IPS DF 4.7 (cell line): ENCODE results near the gene PCDHB9.
"Not testable (repeated sequence)": the region's sequence is repeated elsewhere in the genome, so short reads cannot be mapped to it uniquely, and the experiment has no call there.

Source experiments
- DNase-seq: peaks from one replicate; pipeline ENCODE4 v3.0.0-alpha.2; 2013; ENCODE audit warnings: low spot score; ENCODE audit errors: extremely low read depth

PCDHB9 gene

DNA sequence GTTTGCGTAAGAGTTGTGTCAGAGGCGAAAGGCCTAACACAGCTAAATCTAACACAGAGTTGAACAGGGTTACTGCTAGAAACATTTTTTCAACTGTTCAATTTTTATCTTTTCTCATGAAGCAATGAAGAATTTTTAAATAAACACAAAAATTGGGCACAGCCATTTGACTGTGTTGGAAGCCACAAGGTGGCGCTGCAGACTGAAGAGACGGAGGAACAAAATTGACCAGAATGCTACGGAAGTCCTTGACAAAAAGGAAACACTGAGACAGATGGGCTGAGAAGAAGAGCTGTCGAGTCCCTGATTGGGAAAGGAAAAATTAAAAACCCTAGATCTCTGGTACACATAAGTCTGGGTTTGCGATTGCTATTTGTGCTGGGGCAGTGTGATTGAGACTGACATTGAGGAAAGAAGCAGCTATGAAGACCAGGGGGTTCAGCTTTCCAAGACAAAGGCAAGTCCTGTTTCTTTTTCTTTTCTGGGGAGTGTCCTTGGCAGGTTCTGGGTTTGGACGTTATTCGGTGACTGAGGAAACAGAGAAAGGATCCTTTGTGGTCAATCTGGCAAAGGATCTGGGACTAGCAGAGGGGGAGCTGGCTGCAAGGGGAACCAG, at the start of gene PCDHB9:
Gene PCDHB9 (plus strand): TSS at position 265 of the 616 bp plus-strand sequence. CDS start 158 bp downstream, at position 423.
- DNase-seq: no peak

DNA sequence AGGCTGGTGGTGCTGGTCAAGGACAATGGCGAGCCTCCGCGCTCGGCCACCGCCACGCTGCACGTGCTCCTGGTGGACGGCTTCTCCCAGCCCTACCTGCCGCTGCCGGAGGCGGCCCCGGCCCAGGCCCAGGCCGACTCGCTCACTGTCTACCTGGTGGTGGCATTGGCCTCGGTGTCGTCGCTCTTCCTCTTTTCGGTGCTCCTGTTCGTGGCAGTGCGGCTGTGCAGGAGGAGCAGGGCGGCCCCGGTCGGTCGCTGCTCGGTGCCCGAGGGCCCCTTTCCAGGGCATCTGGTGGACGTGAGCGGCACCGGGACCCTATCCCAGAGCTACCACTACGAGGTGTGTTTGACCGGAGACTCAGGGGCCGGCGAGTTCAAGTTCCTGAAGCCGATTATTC, 49.6 kb upstream of the PCDHB9 start:
- not testable (repeated sequence) for DNase-seq

DNA sequence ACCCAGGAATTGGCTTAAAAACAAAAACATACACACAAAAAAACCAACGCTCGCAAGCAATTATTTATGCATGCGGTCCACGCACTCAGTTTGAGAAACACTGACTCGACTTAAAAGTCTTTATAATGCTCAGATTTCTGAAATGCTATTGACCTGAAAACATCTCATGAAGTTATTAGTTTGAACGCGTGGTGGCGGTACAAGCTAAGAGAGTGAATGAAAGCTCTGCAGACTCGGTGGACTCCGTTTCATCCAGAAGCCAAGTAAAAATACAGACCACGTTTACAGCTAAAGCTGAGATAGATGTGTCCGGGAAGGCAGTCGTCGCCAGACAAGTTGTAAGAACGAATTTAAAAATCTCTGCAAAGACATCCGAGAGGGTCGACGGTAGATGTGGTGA, 37.1 kb upstream of the PCDHB9 start, which contains the start of gene PCDHB6:
Gene PCDHB6 (plus strand): TSS at position 246 of the 400 bp plus-strand sequence. CDS start 201 bp downstream, outside the sequence.
- no peak for DNase-seq

DNA sequence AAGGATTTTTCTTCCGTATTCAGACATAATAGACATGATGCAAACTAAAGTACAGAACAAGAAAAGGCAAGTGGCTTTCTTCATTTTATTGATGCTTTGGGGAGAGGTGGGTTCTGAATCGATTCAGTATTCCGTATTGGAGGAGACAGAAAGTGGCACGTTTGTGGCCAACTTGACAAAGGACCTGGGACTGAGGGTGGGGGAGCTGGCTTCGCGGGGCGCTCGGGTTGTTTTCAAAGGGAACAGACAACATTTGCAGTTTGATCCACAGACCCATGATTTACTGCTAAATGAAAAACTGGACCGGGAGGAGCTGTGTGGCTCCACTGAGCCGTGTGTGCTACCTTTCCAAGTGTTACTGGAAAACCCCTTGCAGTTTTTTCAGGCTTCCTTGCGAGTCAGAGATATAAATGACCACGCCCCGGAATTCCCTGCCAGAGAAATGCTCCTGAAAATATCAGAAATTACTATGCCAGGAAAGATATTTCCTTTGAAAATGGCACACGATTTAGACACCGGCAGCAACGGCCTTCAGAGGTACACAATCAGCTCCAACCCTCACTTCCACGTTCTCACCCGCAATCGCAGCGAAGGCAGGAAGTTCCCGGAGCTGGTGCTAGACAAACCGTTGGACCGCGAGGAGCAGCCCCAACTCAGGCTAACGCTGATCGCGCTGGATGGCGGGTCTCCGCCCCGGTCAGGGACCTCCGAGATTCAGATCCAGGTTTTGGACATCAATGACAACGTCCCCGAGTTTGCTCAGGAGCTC, 36.6 kb upstream of the PCDHB9 start:
- no peak for DNase-seq

DNA sequence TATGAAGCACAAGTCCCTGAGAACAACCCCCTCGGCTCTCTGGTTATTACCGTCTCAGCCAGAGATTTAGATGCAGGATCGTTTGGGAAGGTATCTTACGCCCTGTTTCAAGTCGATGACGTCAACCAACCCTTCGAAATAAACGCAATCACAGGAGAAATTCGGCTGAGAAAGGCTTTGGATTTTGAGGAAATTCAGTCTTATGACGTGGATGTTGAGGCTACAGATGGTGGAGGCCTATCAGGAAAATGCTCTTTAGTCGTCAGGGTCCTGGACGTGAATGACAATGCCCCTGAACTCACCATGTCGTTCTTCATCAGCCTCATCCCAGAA, 36.0 kb upstream of the PCDHB9 start:
- no peak for DNase-seq

DNA sequence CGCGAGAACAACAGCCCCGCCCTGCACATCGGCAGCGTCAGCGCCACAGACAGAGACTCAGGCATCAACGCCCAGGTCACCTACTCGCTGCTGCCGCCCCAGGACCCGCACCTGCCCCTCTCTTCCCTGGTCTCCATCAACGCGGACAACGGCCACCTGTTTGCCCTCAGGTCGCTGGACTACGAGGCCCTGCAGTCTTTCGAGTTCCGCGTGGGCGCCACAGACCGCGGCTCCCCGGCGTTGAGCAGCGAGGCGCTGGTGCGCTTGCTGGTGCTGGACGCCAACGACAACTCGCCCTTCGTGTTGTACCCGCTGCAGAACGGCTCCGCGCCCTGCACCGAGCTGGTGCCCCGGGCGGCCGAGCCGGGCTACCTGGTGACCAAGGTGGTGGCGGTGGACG, 35.3 kb upstream of the PCDHB9 start:
- not testable (repeated sequence) for DNase-seq

DNA sequence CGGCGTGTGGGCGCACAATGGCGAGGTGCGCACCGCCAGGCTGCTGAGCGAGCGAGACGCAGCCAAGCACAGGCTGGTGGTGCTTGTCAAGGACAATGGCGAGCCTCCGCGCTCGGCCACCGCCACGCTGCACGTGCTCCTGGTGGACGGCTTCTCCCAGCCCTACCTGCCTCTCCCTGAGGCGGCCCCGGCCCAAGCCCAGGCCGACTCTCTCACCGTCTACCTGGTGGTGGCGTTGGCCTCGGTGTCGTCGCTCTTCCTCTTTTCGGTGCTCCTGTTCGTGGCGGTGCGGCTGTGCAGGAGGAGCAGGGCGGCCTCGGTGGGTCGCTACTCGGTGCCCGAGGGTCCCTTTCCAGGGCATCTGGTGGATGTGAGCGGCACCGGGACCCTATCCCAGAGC, 34.9 kb upstream of the PCDHB9 start:
- DNase-seq: not testable (repeated sequence)

DNA sequence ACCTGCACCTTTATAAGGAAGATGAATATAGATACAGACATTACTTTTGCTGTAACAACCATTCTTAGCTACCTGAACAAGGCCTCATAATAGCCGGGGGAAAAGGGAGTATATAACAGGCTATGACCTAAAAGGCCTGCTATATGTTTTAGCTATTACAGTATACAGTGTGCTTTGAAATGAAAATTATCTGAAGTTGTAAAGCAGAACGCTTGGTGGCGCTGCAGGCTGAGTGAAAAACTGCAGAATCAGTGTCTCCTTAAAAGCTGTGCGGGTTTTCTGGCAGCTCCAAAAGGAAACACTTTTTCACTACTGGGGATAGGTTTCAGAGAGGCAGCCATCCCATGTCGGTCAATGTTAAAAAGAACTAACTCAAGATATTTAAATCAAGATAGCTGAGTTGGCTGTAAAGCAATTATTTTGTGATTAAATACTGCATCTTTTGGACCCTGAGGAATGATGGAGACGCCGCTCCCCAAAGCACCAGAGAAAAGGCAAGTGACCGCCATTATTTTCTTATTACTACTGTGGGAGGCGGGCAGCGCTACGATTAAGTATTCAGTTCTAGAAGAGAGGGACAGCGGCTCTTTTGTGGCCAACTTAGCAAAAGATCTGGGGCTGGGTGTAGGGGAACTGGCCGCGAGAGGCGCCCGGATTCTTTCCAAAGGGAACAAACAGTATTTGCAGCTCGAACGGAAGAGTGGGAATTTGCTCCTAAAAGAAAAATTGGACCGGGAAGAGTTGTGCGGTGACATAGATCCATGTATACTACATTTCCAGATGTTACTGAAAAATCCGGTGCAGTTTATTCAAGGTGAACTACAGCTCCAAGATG, 31.2 kb upstream of the PCDHB9 start:
- peak; percentile 25 for DNase-seq

DNA sequence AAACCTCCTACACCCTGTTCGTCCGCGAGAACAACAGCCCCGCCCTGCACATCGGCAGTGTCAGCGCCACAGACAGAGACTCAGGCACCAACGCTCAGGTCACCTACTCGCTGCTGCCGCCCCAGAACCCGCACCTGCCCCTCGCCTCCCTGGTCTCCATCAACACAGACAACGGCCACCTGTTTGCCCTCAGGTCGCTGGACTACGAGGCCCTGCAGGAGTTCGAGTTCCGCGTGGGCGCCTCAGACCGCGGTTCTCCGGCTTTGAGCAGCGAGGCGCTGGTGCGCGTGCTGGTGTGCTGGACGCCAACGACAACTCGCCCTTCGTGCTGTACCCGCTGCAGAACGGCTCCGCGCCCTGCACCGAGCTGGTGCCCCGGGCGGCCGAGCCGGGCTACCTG, 29.6 kb upstream of the PCDHB9 start:
- DNase-seq: not testable (repeated sequence)

DNA sequence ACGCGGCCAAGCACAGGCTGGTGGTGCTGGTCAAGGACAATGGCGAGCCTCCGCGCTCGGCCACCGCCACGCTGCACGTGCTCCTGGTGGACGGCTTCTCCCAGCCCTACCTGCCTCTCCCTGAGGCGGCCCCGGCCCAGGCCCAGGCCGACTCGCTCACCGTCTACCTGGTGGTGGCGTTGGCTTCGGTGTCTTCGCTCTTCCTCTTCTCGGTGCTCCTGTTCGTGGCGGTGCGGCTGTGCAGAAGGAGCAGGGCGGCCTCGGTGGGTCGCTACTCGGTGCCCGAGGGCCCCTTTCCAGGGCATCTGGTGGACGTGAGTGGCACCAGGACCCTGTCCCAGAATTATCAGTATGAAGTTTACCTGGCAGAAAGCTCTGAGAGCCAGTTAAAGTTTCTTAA, 29.1 kb upstream of the PCDHB9 start:
- DNase-seq: not testable (repeated sequence)

DNA sequence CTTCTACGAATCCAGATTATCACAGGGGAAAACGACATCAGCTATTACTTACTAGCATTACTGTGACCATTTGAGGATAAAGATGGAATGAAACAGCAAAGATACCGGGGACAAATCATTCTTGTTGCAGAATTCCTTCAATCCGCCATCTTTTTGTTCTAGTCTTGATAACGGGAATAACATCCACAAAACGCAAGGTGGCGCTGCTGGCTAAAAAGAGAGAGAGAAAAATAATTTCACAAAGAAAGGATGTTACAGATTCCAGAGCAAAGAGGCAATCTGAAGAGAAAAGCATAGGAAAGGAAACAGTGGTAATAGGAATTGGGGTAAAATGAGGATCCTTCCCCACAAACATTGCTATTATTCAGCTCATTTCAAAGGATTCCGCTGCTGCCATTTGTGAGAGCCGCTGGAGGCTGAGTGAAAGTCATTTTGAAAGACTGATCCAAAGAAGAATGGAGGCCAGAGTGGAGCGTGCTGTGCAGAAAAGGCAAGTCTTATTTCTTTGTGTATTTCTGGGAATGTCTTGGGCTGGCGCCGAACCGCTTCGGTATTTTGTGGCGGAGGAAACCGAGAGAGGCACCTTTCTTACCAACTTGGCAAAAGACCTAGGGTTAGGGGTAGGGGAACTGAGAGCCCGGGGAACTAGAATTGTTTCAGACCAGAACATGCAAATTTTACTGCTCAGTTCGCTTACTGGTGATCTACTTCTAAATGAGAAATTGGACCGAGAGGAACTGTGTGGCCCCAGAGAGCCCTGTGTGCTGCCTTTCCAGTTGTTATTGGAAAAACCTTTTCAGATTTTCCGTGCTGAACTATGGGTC, 14.4 kb upstream of the PCDHB9 start, which contains the start of gene PCDHB7:
Gene PCDHB7 (plus strand): TSS at position 264 of the 824 bp plus-strand sequence. CDS start 192 bp downstream, at position 456.
- no peak for DNase-seq

DNA sequence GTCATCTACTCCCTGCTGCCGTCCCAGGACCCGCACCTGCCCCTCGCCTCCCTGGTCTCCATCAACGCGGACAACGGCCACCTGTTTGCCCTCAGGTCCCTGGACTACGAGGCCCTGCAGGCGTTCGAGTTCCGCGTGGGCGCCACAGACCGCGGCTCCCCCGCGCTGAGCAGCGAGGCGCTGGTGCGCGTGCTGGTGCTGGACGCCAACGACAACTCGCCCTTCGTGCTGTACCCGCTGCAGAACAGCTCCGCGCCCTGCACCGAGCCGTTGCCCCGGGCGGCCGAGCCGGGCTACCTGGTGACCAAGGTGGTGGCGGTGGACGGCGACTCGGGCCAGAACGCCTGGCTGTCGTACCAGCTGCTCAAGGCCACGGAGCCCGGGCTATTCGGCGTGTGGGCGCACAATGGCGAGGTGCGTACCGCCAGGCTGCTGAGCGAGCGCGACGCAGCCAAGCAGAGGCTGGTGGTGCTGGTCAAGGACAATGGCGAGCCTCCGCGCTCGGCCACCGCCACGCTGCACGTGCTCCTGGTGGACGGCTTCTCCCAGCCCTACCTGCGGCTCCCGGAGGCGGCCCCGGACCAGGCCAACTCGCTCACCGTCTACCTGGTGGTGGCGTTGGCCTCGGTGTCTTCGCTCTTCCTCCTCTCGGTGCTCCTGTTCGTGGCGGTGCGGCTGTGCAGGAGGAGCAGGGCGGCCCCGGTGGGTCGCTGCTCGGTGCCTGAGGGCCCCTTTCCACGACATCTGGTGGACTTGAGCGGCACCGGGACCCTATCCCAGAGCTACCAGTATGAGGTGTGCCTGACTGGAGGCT, 12.5 kb upstream of the PCDHB9 start:
- not testable (repeated sequence) for DNase-seq

DNA sequence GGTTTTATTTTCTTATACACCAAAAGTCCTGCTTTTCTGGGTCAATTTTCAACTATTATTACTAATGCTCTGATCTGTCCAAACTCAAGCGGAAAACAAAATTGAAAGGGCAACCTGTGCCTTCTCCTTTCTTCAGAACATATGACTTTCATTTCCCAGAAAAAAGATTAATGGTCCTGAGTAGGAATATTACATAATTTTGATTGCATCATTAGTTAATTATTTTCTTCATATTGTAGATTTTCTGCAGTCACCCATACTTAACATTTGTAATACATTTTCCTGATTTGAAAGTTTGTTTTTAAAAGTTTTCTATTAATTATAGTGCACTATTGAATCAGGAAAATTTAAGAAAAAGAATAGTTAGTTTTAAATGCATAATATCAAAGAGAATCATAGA, 11.0 kb upstream of the PCDHB9 start:
- no peak for DNase-seq

DNA sequence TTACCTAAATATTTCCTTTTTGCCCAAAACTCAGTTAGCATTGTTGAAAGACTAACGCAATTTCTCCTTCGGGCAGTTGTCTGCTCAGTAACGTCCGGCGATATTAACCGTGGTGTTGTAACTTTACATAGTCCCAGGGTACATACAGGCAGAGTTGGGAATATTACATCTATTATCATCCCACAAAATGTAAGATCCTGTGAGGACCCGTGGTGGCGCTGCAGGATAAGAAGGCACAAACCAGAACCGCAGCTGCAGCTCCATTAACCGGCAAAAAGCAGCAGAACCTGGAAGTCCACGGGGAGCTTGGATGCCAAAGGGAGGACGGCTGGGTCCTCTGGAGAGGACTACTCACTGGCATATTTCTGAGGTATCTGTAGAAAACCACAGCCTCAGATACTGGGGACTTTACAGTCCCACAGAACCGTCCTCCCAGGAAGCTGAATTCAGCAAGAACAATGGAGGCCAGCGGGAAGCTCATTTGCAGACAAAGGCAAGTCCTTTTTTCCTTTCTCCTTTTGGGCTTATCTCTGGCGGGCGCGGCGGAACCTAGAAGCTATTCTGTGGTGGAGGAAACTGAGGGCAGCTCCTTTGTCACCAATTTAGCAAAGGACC, 9.3 kb upstream of the PCDHB9 start, which contains the start of gene PCDHB8:
Gene PCDHB8 (plus strand): TSS at position 214 of the 615 bp plus-strand sequence. CDS start 245 bp downstream, at position 459.
- DNase-seq: not testable (repeated sequence)

DNA sequence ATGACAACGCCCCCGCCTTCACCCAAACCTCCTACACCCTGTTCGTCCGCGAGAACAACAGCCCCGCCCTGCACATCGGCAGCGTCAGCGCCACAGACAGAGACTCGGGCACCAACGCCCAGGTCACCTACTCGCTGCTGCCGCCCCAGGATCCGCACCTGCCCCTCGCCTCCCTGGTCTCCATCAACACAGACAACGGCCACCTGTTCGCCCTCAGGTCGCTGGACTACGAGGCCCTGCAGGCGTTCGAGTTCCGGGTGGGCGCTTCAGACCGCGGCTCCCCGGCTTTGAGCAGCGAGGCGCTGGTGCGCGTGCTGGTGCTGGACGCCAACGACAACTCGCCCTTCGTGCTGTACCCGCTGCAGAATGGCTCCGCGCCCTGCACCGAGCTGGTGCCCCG, 7.6 kb upstream of the PCDHB9 start:
- DNase-seq: not testable (repeated sequence)

DNA sequence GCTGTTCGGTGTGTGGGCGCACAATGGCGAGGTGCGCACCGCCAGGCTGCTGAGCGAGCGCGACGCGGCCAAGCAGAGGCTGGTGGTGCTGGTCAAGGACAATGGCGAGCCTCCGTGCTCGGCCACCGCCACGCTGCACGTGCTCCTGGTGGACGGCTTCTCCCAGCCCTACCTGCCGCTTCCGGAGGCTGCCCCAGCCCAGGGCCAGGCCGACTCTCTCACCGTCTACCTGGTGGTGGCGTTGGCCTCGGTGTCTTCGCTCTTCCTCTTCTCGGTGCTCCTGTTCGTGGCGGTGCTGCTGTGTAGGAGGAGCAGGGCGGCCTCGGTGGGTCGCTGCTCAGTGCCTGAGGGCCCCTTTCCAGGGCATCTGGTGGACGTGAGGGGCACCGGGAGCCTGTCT, 7.1 kb upstream of the PCDHB9 start:
- not testable (repeated sequence) for DNase-seq

DNA sequence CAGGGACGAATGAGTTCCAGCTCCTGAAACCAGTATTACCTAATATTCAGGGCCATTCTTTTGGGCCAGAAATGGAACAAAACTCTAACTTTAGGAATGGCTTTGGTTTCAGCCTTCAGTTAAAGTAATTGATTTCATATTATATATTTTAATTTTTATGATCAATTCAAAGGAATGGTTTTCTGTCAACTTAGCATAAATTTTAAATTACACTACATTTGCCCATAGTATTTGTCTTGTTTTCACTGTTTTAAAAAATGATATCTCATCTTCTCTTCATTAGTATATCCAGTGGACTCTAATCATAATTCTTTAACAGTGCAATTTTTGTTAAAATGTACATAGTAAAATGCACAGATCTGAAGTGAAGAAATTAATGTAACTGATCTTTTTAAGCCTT, 6.6 kb upstream of the PCDHB9 start:
- DNase-seq: no peak

DNA sequence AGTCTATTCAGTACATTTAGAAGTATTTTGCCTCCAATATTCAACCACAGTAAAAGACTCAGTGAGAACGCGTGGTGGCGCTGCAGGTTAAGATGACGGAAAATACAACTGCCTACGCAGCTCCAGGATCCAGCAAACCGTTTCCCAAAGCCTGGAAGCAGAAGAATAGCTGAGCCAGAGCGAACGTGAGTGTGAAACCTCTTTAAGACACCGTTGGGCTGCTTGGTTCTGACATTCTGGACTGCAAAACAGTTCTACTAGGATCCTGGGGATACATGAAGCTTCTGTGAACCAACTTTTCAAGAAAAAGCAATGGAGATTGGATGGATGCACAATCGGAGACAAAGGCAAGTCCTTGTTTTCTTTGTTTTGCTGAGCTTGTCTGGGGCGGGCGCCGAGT, 4.7 kb upstream of the PCDHB9 start, which contains the start of gene PCDHB16:
Gene PCDHB16 (plus strand): TSS at position 140 of the 400 bp plus-strand sequence. CDS start 173 bp downstream, at position 313.
- peak; percentile 58 for DNase-seq

DNA sequence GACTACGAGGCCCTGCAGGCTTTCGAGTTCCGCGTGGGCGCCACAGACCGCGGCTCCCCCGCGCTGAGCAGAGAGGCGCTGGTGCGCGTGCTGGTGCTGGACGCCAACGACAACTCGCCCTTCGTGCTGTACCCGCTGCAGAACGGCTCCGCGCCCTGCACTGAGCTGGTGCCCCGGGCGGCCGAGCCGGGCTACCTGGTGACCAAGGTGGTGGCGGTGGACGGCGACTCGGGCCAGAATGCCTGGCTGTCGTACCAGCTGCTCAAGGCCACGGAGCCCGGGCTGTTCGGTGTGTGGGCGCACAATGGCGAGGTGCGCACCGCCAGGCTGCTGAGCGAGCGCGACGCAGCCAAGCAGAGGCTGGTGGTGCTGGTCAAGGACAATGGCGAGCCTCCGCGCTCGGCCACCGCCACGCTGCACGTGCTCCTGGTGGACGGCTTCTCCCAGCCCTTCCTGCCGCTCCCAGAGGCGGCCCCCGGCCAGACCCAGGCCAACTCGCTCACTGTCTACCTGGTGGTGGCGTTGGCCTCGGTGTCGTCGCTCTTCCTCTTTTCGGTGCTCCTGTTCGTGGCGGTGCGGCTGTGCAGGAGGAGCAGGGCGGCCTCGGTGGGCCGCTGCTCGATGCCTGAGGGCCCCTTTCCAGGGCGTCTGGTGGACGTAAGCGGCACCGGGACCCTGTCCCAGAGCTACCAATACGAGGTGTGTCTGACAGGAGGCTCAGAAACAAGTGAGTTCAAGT, 2.7 kb upstream of the PCDHB9 start:
- DNase-seq: not testable (repeated sequence)
